ENCODE data around the gene PANX2.
A peak's percentile ranks its signal among the peaks of the same experiment; 100 is the strongest.

The PANX2 gene

DNA sequence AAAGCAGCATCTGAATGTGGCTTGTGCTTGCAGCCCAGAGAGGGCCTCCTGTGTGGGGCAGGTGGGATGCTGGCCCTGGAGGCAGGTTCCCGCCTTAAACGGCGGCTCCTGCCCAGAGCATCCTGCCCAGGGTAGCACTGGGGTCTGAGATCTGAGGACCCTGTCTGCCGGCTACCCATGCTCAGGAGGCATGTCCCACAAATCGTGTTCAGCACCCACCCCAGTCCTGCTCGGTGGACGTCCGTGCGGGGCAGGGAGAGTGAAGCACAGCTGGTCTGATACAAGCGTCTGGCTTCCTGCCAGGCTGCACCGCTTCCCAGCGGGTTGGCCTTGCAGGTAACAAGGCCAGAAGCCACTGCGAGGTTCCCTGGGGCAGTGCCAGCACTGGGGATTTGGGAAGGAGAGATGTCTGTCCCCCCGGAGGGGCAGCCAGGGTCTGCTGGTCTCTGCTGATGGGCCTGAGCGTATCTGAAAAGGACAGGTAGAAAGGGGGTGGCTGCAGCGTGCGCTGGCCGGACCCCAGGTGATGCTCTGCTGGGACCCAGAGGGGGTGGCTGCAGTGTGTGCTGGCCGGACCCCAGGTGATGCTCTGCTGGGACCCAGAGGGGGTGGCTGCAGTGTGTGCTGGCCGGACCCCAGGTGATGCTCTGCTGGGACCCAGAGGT lies 18.8 kb downstream of the PANX2 start:
- TF ChIP-seq, protein P1, sequence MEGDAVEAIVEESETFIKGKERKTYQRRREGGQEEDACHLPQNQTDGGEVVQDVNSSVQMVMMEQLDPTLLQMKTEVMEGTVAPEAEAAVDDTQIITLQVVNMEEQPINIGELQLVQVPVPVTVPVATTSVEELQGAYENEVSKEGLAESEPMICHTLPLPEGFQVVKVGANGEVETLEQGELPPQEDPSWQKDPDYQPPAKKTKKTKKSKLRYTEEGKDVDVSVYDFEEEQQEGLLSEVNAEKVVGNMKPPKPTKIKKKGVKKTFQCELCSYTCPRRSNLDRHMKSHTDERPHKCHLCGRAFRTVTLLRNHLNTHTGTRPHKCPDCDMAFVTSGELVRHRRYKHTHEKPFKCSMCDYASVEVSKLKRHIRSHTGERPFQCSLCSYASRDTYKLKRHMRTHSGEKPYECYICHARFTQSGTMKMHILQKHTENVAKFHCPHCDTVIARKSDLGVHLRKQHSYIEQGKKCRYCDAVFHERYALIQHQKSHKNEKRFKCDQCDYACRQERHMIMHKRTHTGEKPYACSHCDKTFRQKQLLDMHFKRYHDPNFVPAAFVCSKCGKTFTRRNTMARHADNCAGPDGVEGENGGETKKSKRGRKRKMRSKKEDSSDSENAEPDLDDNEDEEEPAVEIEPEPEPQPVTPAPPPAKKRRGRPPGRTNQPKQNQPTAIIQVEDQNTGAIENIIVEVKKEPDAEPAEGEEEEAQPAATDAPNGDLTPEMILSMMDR (conservative IDR thresholded peaks at IDR 0.05; ENCODE audit: low read length) = no peak
- no peak for DNase-seq (ENCODE audit: low read depth)
- no peak overlapping the region for H3K4me3 ChIP-seq (ENCODE audit: low read length)

DNA sequence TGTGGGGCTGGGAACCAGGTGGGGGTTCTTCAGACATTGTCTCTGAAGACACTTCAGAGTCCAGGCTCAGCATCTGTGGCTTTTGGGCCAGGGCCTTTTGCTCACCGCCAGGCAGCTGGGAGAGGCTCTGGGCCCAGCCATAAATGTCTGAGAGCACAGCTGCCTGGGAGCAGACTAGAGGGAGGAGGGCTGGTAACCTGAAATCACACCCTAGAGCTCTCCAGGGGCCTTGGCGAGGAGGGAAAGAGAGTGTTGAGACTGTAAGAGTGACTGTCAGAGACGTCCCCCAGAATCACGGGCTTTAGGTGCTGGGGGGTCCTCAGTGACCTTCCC lies 19.3 kb downstream of the PANX2 start:
- H3K4me3 ChIP-seq (ENCODE audit: low read length) = peak overlapping the region; percentile 56
- TF ChIP-seq, protein P1 (conservative IDR thresholded peaks at IDR 0.05; ENCODE audit: low read length) = no peak
- DNase-seq (ENCODE audit: low read depth) = peak; percentile 19

DNA sequence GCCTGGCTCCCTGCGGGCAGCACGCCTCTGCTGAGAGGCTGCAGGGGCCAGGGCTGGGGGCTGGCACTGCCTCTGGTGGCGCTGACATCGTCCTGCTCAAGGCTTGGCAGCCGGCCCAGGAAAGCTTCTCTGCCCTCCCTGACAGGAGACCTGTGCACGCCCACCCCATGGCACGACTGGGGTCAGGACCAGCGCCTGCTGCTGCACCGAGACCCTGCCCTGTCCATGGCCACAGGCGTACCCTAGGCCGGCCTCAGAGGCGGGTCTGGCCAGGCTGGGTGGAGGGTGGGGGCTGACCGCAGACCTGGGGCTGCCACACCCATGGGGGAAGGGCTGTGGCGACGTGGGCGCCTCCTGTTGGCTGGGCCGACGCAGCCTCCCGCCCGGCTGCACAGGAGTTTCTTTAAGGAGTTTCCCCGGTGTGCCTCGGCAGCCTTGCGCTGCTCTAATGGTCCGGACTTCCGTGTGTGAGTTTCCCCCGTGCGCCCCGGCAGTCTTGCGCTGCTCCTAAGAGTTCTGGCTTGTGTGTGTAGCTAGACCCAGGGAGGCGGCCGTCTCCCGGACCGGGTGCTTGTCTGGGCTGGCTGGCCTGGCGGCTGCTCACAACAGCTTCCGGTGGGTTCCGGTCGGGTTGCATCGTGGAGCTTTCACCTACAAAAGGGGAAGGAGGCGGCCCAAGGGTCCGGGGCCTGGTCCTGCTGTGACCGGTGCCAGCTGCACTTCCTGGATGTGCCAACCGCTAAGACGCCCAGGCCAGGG lies 19.8 kb downstream of the PANX2 start:
- DNase-seq (ENCODE audit: low read depth) = peak; percentile 49
- TF ChIP-seq, protein P1 (conservative IDR thresholded peaks at IDR 0.05; ENCODE audit: low read length) = peak; percentile 45
- H3K4me3 ChIP-seq (ENCODE audit: low read length) = peak overlapping the region; percentile 56

DNA sequence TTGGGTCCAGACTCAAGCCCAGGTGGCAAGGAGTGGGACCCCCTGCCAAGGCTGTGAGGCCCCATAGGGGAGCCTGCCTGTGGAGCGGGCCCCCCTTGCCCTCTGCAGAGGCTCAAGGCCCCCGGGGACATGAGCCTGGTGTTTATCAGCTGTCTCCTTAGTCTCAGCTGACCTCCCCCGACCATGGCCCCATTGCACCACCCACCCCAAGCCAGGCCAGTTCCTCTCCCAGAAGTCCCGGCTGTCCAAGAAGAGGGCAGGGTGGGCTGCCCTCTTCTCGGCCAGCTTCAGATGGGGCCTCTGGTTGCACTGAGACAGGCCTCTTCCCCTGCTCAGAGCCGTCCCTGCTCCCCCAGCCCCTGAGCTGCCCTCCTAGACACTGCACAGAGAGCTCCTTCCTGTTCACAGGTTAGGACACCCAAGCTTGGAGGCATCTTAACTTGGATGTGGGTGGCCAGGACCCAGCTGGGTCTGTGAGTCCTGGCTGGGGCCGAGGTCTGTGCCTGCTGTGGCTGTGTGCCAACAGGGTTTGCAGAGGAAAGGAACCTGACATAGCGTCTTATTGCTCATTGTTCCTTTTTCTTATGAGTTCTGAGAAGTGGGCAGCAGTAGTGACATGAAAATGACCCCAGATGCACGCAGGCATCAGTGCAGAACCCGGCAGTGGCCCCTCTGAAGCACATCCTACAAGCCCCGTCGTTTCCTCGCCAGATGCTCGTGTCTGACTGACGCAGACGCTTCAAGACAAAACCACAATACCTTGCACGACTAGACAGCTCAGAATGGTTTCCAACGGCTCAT lies 20.6 kb downstream of the PANX2 start:
- peak overlapping the region; percentile 56 for H3K4me3 ChIP-seq (ENCODE audit: low read length)
- TF ChIP-seq, protein P1 (conservative IDR thresholded peaks at IDR 0.05; ENCODE audit: low read length) = no peak
- DNase-seq (ENCODE audit: low read depth) = no peak

DNA sequence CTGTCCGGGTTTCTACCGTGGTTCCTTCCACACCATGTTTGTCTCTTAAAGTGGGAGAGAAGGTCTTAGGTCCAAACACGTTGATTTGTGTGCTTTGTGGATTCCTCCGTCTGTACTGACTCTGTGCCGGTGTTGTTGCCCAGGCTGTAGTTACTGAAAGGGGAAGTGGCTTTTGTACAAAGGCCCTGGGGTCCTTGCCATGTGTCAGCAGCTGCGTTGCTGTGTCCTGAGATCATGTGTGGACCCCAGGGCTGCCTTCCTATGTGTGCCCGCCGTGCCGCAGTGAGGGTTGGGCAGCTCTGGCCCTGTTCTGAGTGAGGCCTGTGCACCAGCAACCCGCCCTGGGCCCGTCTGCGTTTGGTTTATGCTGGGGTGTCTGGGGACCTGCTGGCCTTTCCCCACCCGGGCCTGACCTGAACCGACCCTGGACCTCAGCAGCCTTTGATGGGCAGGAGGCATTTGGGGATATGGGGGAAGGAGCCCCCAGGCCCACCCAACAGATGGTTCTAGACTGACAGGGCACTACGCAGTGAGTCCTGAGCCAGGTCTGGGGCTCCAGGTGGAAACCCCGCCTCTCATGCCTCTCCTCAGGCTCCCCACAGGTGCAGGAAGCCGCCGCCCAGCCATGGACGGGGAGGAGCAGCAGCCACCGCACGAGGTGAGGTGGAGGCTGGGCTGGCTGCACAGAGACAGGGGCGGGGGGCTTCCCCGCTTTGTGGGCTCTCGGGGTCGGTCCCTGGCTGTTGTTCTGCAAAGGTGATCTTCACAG lies 22.1 kb downstream of the PANX2 start:
- TF ChIP-seq, protein P1 (conservative IDR thresholded peaks at IDR 0.05; ENCODE audit: low read length) = no peak
- no peak overlapping the region for H3K4me3 ChIP-seq (ENCODE audit: low read length)
- DNase-seq (ENCODE audit: low read depth) = no peak

DNA sequence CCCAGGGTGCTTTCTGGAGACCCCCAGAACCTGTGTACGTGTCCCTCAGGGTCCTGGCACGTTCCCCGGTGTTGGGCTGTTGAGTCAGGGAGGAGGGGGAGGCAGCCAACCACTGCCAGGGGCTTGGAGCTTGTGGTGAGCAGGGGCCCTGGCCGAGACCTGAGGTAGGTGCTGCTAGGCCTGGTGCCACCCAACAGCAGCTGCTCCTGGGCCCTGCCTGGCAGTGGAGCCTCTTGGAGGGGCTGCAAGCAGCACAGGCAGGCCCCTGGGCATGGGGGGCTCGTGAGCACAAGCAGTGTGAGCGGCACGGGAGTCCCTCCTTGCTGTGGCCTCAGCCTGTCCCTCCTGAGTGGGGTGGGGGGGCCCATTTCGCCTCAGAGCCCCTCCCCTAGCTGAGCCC lies 23.1 kb downstream of the PANX2 start:
- TF ChIP-seq, protein P1 (conservative IDR thresholded peaks at IDR 0.05; ENCODE audit: low read length) = no peak
- H3K4me3 ChIP-seq (ENCODE audit: low read length) = no peak overlapping the region
- DNase-seq (ENCODE audit: low read depth) = no peak
